Stimulated activated CD4-positive, alpha-beta T cell treated with anti-CD3 and anti-CD28 coated beads, Interleukin-1b, Interleukin-23, amount 100 ng/mL, for 48 hours (primary cell): ENCODE results near the gene SEPTIN14.
"Not testable (repeated sequence)": the region's sequence is repeated elsewhere in the genome, so short reads cannot be mapped to it uniquely, and the experiment has no call there.

Source experiments
- DNase-seq: peaks from one replicate; pipeline ENCODE4 v3.0.0-alpha.2; 2020

The SEPTIN14 gene

GRCh38 chr7:55862652-55863051, at the start of gene SEPTIN14:
SEPTIN14 (minus strand) TSS chr7:55862752; CDS start chr7:55861996, 756 bp downstream.
- DNase-seq = not testable (repeated sequence)

DNA sequence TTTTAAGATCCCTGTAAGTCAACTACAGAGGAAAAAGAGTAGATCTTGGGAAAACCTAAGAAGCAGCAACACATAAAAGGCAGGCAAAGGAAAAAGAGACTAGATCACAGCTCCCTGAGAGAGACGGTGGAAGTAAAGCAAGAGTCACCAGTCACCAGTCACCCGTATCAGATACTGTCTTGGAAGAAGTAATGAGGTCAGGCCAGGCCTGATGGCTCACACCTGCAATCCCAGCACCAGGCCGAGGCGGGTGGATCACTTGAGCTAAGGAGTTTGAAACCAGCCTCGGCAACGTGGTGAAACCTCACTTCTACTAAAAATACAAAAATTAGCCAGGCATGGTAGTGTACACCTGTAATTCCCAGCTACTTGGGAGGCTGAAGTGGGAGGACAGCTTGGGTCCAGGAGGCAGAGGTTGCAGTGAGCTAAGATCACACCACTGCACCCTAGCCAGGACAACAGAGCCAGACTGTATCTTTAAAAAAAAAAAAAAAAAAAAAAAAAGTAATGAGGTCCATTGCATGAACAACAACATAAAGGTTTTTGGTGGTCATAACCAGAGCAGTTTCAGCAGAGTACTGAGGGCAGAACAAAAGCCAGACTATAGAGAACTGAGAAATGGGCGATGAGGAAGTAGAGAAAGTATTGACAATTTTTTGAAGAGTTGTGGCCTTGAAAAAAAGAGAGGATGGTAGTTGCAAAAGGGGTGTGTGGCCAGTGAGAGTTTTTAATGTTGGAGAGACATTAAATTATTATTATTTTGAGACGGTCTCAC, 41.6 kb upstream of the SEPTIN14 start:
- DNase-seq = no peak

- DNase-seq = not testable (repeated sequence)
These were observed 38.5 kb upstream of the SEPTIN14 start for GRCh38 chr7:55901059-55901458.

DNA sequence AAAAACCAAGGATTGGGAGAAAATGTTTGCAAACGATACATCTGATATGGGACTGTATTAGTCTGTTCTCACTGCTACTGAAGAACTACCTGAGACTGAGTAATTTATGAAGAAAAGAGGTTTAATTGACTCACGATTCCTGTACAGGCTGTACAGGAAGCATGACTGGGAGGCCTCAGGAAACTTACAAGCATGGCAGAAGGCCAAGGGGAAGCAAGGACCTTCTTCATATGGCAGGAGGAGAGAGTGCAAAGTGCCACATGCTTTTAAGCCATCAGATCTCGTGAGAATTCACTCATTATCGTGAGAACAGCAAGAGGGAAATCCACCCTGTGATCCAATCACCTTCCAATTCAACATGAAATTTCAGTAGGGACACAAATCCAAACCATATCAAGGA, 35.7 kb upstream of the SEPTIN14 start:
- DNase-seq = no peak

- DNase-seq = no peak
These were observed 32.5 kb upstream of the SEPTIN14 start for GRCh38 chr7:55895021-55895420.

DNA sequence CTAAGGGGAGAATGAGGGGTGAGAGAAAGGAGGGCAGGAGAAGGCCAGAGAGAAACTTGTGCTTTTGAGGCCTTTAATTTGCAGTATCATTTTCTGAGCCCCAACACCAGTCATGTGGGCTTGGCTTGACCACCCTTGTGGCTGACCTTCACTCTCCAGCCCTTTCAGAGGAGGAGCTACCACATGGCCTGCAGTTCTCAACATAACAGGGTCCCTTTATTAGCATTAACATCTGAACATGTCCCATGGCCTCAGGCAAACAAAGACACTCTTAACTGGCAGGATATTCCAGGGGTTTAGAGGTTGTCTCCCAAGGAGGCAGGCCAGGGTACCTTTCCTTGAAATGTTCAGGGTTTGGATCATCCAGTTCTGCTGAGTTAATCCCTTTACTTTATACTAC, 31.4 kb upstream of the SEPTIN14 start:
- DNase-seq = no peak

DNA sequence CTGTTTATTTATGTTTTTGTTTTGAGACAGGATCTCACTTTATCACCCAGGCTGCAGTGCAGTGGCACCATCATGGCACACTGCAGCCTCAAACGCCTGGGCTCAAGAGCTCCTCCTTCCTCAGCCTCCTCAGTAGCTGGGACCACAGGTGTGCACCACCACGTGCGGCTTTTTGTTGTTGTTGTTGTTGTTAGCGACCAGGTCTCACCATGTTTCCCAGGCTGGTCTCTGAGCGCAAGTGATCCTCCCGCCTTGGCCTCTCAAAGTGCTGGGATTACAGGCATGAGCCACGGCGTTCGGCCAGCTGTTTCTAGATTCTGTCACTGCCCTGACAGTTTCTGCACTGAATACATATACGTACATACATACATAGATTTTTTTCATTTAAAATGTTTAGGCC, 25.8 kb upstream of the SEPTIN14 start:
- DNase-seq = not testable (repeated sequence)

GRCh38 chr7:55887821-55888247, 25.3 kb upstream of the SEPTIN14 start:
- DNase-seq = no peak

DNA sequence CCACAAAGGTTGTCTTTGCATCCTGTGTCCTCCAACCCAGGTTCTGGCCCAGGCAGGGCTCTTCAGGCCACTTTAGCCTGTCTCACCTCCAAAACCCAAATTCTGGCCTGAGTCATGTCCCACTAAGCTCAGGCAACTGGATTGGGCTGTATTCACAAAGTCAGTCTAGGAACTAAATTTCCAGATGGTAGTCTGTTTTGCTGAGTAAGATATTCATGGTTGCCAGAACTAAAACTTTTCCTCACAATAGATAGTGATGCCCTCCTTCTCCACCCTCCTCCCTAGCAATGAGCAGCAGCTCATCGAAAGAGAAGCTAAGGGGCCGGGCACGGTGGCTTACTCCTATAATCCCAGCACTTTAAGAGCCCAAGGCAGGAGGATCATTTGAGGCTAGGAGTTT, 21.8 kb upstream of the SEPTIN14 start:
- no peak for DNase-seq

- no peak for DNase-seq
These were observed 16.1 kb upstream of the SEPTIN14 start for GRCh38 chr7:55878691-55879090.

- DNase-seq = no peak
These were observed 14.8 kb upstream of the SEPTIN14 start for GRCh38 chr7:55877308-55877707.

DNA sequence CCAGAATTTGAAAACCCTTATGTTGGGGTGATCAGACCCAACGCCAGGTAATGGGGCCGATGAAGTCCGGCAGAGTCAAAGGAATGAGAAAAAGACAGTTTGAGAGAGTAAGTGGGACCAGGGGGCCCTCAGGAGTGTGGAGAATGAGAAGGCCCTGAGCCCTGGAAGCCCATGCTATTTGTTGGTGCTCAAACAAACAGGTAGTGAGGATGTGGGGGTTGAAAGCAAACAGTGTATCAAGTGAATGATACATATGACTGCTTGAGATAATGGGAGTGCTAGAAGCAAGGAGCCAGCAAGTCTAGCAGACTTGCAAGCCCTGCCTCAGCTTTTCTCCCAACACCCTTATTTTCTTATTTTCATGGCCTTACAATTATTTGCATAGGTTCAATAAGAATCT, 11.2 kb upstream of the SEPTIN14 start:
- no peak for DNase-seq

- no peak for DNase-seq
These were observed 9.5 kb upstream of the SEPTIN14 start for GRCh38 chr7:55871932-55872485.

DNA sequence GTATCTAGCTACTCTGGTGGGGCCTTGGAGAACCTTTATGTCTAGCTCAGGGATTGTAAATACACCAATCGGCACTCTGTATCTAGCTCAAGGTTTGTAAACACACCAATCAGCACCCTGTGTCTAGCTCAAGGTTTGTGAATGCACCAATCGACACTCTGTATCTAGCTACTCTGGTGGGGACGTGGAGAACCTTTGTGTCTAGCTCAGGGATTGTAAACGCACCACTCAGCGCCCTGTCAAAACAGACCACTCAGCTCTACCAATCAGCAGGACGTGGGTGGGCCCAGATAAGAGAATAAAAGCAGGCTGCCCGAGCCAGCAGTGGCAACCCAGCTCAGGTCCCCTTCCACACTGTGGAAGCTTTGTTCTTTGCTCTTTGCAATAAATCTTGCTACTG, 6.4 kb upstream of the SEPTIN14 start:
- DNase-seq = not testable (repeated sequence)

- DNase-seq = not testable (repeated sequence)
These were observed 17.4 kb downstream of the SEPTIN14 start for GRCh38 chr7:55845164-55845563.

GRCh38 chr7:55838595-55838994, 24.0 kb downstream of the SEPTIN14 start:
- DNase-seq = no peak

DNA sequence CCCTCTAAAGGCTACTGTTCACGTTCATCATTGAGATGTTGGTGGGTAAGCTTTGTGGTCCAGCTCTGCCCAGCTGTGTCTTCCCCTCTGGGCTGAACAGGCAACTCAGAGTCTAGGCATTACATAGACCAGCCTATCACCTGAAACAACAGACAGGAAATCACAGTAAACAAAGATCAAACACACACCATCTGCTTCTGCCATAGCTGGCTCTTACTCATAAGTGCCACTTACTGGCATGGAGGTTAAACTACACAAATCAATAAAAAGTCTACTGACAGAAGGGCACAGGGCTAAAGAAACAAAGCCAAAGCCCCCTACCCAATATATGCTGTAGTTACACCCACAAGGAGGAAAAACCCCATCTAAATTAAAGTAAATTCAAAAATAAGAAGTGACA, 35.0 kb downstream of the SEPTIN14 start:
- no peak for DNase-seq

DNA sequence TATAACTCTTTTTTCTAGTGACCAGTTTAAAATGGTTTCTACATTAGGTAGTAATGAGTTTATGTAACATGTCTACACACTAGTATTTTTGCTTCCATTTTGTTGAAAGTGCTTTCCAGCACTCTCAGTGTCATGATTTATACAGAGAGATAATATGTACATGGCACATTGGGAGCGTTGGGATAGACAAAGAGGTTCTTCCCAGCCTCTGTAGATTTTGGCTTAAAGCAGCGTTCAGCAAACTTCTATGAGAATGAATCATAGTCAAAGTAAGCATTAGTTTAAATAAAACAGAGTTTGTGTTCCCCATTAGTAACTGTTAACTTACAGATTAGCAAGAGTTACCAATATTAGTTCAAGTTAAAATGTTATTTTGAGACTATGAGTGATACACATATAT, 43.9 kb downstream of the SEPTIN14 start:
- DNase-seq = no peak

DNA sequence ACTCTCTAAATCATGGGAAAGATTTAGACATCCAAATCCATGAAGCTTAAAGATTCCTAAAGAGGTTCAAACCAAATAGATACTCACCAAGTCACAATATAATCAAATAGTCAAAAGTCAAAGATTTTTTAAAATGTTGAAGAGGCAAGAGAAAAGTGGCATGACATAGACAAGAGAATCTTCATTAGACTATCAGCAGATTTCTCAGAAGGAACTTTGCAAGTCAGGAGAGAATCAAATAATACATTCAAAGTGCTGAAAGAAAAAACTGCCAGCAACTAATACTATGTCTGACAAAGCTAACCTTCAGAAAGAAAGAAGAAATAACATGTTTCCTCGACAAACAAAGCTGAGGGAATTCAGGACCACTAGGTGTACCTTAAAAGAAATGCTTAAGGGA, 65.3 kb downstream of the SEPTIN14 start:
- not testable (repeated sequence) for DNase-seq

DNA sequence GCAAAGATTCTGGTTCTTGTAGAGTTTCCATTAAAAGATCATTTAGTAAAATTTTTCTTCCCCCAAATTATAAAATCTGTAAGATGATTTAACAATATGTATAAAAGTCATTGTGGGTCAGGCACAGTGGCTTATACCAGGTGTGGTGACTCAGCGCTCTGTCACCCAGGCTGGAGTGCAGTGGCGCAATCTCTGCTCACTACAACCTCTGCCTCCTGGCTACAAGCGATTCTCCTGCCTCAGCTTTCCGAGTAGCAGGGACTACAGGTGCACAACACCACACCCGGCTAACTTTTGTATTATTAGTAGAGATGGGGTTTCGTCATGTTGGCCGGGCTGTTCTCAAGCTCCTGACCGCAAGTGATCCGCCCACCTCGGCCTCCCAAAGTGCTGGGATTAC, 68.0 kb downstream of the SEPTIN14 start:
- DNase-seq = no peak

GRCh38 chr7:55792048-55792447, 70.5 kb downstream of the SEPTIN14 start:
- DNase-seq = no peak

DNA sequence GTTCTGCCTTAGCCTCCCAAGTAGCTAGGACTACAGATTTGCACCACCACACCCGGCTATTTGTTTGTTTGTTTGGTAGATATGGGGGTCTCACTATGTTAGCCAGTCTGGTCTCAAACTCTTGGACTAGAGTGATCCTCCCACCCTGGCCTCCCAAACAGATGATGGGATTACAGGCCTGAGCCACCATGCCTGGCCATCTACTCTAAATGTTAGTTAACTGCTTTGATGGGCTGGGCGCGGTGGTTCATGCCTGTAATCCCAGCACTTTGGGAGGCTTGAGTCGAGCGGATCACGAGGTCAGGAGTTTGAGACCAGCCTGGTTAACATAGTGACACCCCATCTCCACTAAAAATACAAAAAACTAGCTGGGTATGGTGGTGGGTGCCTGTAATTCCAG, 74.8 kb downstream of the SEPTIN14 start:
- no peak for DNase-seq

DNA sequence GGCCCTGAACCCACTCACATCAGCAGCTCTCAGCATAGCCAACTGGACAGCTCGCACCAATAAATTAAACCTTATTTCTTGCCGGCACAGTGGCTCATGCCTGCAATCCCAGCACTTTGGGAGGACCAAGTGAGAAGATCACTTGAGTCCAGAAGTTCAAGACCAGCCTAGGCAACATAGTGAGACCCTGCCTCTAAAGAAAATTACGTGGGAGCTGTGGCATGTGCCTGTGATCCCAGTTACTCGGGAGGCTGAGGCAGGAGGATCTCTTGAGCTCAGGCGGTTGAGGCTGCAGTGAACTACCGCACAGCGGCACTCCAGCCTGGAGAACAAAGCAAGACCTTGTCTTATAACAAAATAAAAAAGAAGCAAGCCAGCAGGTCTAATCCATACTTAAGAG, 75.7 kb downstream of the SEPTIN14 start:
- DNase-seq = no peak

DNA sequence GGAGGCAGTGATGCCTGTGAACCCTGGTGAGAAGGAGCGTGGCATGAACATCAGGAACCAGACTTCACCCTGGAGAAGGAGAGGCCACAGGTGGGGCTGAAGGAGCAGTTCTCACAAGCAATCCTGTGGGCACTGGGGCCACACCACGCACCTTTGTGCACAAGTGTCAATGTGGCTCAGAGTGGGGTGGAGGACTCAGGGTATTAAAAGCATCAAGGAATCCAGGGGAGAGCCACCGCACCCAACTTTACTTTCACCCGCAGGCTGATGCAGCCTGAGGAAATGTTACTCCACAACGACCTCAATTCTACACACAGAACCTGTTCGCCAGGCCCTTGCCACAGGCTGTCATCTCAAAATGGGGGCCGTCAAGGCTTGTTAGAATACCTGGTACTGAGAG, 77.1 kb downstream of the SEPTIN14 start:
- not testable (repeated sequence) for DNase-seq

DNA sequence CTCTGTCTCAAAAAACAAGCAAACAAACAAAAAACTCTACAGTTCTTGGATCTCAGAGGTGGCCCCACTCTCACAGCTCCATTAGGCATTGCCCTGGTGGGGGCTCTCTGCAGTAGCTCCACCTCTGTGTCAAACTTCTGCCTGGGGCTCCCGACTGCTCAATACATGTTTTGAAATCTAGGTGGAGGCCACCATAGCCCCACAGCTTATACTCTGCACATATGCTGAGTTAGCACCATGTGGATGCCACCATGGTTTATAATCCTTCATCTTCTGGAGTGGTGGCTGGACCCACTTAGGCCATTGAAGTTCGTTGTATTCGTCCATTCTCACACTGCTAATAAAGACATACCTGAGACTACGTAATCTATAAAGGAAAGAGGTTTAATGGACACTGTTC, 78.4 kb downstream of the SEPTIN14 start:
- no peak for DNase-seq
